Activated CD8-positive, alpha-beta memory T cell treated with anti-CD3 and anti-CD28 coated beads, Interleukin-2, amount 10 ng/mL, durations not matched to agents 7 days and 5 days (primary cell): Measurements from ENCODE around the gene TRNT1. TPM values are rescaled to one million over a fixed set of nuclear protein-coding genes. Genes with fewer than 3 reads are reported as not detected.
A peak's percentile ranks its signal among the peaks of the same experiment; 100 is the strongest.

Experiments used
- ATAC-seq: fragments of 150-1000 bp; cut with Tn5 transposase; one replicate; pipeline ENCODE4 v1.10.0; 2021; ENCODE audit warnings: moderate library complexity
- CTCF ChIA-PET: fragments of 350-600 bp; sonication (Branson Sonifier 250); formaldehyde crosslinking; loops from one replicate; lab custom pipeline; 2021; ENCODE audit warnings: antibody characterized with exemption; lab: Charles Lee
- DNase-seq: peaks from one replicate; pipeline ENCODE4 v3.0.0-alpha.2; 2020
- H3K27ac Mint-ChIP-seq: one replicate; pipeline ENCODE4 v1.8.0; 2021; ENCODE audit warnings: mild to moderate bottlenecking, mixed read lengths
- H3K27me3 Mint-ChIP-seq: one replicate; pipeline ENCODE4 v1.8.0; 2021; ENCODE audit warnings: mixed read lengths
- H3K36me3 Mint-ChIP-seq: one replicate; pipeline ENCODE4 v1.8.0; 2021; ENCODE audit warnings: mild to moderate bottlenecking, mixed read lengths
- H3K4me1 Mint-ChIP-seq: one replicate; pipeline ENCODE4 v1.8.0; 2021; ENCODE audit warnings: mixed read lengths
- H3K4me3 Mint-ChIP-seq: one replicate; pipeline ENCODE4 v1.8.0; 2021; ENCODE audit warnings: mild to moderate bottlenecking, moderate library complexity, mixed read lengths
- H3K9me3 Mint-ChIP-seq: one replicate; pipeline ENCODE4 v1.8.0; 2022; ENCODE audit warnings: low read depth, mixed read lengths
- total RNA-seq, 2 experiments: library from RNA; stranded (reverse); gene quantifications; one replicate each; pipeline ENCODE4 v1.2.3, GENCODE V29; 2021

The TRNT1 gene
- total RNA-seq, 2 experiments from 2014 or later, result 35.0 to 39.6 TPM

DNA sequence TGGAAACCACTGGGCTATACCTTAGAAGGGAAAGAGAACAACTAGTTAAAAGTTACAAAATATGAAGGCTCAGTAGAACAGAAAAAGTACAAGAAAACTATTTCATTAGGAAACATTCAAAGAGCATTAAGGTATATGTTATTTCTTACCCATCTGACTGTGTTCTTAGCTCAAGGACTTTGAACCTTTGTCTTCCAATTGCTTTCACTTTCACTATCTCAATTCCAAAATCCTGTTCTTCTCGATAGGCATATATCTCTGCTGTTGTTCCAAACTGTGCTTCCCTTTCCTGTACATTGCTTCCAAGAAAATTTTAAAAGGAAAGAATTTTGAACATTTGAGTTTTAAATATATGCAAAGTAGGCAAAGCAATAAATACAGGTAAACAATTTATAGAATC, 45.9 kb downstream of the TRNT1 start:
- Mint-ChIP-seq H3K36me3 (peaks cover 31% of the 10 kb centered on the region), H3K27me3 (no peaks in the 10 kb centered on the region), H3K4me1 (peaks cover 47% of the 10 kb centered on the region), H3K27ac (peak overlapping the region; percentile 89), H3K9me3 (no peaks in the 10 kb centered on the region), H3K4me3 (peak overlapping the region; percentile 72)
- ATAC-seq, result peak; percentile 75
- CTCF ChIA-PET, result interaction anchor here (1.0 to 3.1 kb wide), 4 partner anchors 11 to 826 kb away, joined by 3 to 12 read pairs (median 4); no protein-coding TSS in a partner anchor
- DNase-seq, result no peak

DNA sequence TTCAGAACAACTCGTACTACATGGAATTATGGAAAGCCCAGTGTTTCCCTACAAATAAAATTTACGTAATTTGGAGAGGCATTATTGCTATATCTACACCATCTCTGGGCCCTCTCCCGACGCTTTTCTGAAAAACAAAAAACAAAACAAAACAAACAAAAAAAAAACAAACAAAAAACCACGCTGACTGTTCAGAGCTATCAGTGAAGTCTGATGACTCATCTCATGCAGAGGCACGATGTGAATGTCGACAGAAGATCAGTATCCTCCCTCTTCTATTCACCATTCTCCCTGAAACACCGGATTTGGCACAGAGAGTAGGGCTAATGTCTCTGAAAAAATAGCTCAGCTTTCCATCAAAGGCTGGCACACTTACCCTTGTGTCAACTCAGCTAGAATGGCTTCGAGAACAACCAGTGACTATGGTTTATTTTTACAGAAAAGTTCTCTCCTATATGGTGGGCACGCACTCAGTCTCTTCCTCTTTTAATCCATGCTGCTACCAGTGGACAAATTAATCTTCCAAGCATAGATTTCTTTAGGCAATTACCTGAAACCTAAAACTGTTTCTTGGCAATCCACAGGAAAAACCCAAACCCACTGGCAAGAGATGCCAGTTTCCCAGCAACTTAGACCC, 51.2 kb downstream of the TRNT1 start:
- no peaks in the 10 kb centered on the region for H3K9me3 Mint-ChIP-seq
- H3K36me3 Mint-ChIP-seq, result peaks cover 15% of the 10 kb centered on the region
- H3K27ac Mint-ChIP-seq, result peak overlapping the region; percentile 81
- CTCF ChIA-PET, result no interaction called here
- no peaks in the 10 kb centered on the region for H3K27me3 Mint-ChIP-seq
- DNase-seq, result no peak
- H3K4me3 Mint-ChIP-seq, result peak overlapping the region; percentile 84
- peaks cover 54% of the 10 kb centered on the region for H3K4me1 Mint-ChIP-seq
- ATAC-seq, result no peak

DNA sequence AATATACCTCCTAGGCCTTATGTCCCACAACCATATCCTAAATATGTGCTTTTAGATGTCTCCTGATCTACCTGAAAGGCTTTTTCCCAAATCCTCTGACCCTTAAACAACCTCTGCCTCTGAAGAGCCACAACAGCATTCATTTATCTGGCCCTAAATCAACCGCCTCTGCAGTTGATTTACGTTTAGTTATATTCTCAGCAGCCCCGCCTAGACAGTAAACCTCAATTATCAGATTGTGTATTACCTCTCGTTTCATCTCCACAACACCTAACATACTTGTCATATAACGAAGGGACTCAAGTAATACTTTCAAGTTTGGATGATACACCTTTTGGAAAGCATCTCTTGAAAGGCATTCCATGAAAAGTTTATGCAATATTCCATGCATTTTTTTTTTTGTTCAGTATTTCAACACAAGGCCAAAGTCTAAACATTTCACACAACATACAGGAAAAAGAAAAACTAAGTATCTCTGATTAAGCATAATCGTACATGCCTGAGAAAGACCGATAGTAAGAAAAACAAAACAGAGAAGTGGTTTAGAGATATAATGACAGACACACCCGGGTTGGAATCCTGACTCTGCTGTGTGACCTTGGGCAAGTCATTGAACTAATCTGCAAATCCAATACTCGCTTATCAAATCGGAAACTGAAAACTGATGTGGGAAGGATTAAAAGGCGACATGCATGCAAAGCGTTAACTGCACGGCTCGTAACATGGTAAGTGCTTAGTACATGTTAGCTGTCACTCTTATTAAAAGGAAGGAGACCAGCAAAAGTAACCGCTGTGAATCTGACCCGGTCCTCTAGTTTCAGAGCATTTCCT, 52.0 kb downstream of the TRNT1 start:
- Mint-ChIP-seq H3K27ac (peak overlapping the region; percentile 81), H3K36me3 (peaks cover 11% of the 10 kb centered on the region), H3K9me3 (no peaks in the 10 kb centered on the region), H3K4me1 (peaks cover 49% of the 10 kb centered on the region), H3K4me3 (peak overlapping the region; percentile 84), H3K27me3 (no peaks in the 10 kb centered on the region)
- CTCF ChIA-PET, result interaction anchor here (0.6 to 1.0 kb wide), 4 partner anchors 22 to 72 kb away, joined by 3 to 6 read pairs (median 3); no protein-coding TSS in a partner anchor
- peak; percentile 8 for ATAC-seq
- DNase-seq, result no peak

DNA sequence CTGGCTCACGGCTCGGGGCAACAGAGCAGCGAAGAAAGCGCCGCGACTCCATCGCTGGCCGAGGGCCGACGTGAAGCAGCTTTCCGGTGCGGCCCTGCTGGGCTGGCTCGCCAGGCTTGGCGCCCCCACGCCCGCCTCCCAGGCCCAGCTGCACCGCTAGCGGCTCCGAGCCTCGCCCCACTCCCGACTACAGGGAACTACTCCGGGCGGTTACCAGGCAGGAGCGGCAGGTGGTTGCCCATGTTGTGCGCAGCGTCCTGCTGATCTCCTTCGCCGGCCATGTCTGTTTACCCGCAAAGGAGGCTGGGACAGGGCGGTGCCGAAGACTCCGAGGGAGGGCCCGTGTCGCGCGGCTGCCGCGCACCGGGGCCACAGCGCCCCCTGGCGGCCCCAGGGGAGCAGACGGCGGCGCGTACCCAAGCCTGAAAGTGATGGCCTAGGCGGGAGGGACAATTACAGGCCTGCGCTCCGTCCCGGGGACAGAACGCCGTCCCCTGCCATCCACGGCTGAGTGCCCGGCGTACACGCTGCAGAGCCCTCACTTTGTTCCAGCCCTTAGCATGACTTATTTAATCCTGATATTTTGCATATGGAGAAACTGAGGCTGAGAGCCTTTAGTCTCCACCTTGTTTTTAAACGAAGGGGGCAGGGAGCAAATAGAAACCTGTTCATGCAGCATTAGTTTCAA, 52.8 kb downstream of the TRNT1 start, which contains the start of gene CRBN:
CRBN (minus strand) TSS at position 285 of the 688 bp plus-strand sequence; CDS start at position 281, 4 bp downstream.
- Mint-ChIP-seq H3K4me3 (peak within 1 kb of the TSS; percentile 84), H3K9me3 (no peaks in the 10 kb centered on the region), H3K27ac (peak within 1 kb of the TSS; percentile 81), H3K27me3 (no peaks in the 10 kb centered on the region), H3K4me1 (peaks cover 44% of the 10 kb centered on the region), H3K36me3 (peaks cover 6% of the 10 kb centered on the region)
- ATAC-seq (peak; percentile 98), DNase-seq (peak; percentile 92)
- CTCF ChIA-PET, result interaction anchor here (0.6 to 1.0 kb wide), 4 partner anchors 21 to 73 kb away, joined by 3 to 6 read pairs (median 3); no protein-coding TSS in a partner anchor

DNA sequence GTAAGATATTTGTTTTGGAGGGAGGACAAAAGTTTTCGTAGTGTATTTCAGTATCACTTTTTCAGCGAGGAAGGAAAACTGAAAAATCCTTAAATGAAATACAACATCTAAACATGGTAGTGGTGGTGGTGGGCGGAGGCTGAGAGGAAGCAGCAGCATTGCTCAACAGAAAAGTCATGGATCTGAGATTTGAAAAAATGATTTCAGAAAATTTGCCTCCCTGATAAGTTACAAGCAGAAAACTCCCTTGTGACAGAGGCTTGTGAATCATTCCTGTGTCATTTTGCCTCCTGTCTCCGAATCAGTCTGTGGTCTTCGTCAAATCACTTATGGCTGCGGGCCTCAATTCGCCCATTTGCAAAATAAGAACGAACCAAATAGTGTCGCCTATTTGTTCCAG, 53.7 kb downstream of the TRNT1 start:
- H3K27ac Mint-ChIP-seq, result no peak overlapping the region

DNA sequence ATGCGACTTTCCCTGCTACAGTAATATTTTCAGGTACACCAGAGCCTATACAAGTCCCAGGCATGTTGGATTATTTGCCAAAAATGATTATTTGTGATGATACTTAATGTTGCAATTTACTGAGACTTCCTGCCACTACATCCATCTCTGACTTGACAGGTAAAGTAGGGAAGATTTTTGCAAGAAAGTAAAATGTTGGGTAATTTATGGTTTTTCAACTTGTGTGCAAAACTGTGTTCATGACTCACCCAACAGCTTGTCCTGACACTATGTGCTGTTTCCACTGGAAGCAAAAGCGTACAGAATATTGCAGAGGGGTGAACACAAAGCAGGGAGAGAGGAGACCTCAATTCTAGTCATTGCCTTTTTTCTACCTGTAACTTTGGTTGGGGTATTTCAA, 58.1 kb downstream of the TRNT1 start:
- CTCF ChIA-PET, result interaction anchor here (1.2 kb wide), 1 partner anchor 16 kb away, joined by 3 read pairs; no protein-coding TSS in a partner anchor
- Mint-ChIP-seq H3K27ac (no peak overlapping the region), H3K27me3 (peaks cover 7% of the 10 kb centered on the region), H3K4me1 (peaks cover 6% of the 10 kb centered on the region), H3K4me3 (no peak overlapping the region), H3K36me3 (no peaks in the 10 kb centered on the region), H3K9me3 (peaks cover 4% of the 10 kb centered on the region)
- ATAC-seq, result no peak
- DNase-seq, result no peak

More for the DNA sequence above, 53.7 kb downstream of the TRNT1 start:
- CTCF ChIA-PET, result interaction anchor here (1.1 to 1.5 kb wide), 2 partner anchors 13 to 817 kb away, joined by 3 to 4 read pairs; no protein-coding TSS in a partner anchor
- Mint-ChIP-seq H3K9me3 (no peaks in the 10 kb centered on the region), H3K36me3 (peaks cover 3% of the 10 kb centered on the region), H3K4me3 (no peak overlapping the region), H3K4me1 (peaks cover 38% of the 10 kb centered on the region), H3K27me3 (peaks cover 5% of the 10 kb centered on the region)
- DNase-seq (no peak), ATAC-seq (no peak)

DNA sequence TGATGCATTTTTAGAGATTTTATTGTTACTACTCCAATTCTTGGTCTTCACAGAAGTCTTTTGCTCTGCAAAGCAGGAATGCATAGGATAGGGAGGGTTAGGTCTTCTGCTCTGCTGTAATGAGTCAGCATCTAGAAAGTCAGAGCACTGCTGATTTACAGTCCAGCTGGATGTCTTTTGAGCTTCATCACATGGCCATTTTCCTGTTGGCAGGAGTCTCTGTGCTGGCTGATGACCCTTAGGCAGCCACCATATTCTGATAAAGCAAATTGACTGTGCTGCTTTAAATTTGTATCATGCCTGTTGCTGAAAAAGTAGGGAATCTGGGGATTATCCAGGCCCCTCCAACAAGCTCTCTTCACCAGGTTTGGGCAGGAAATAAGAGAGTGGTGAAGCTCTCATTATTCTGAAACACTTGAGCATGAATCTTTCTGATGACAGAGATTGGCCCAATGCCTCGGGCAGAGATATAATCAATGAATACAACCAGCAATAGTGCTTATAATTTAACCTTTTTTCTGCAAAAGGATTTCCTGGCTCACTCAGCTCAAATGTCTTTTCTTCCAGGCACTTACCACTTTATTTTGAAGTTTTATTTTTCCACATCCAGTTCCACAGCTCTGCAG, 62.5 kb downstream of the TRNT1 start:
- CTCF ChIA-PET, result interaction anchor here (1.5 kb wide), 1 partner anchor 11 kb away, joined by 4 read pairs; no protein-coding TSS in a partner anchor
- Mint-ChIP-seq H3K4me1 (peaks cover 17% of the 10 kb centered on the region), H3K27ac (no peak overlapping the region), H3K27me3 (peaks cover 9% of the 10 kb centered on the region), H3K4me3 (no peak overlapping the region), H3K36me3 (no peaks in the 10 kb centered on the region), H3K9me3 (peaks cover 4% of the 10 kb centered on the region)
- DNase-seq (no peak), ATAC-seq (no peak)

DNA sequence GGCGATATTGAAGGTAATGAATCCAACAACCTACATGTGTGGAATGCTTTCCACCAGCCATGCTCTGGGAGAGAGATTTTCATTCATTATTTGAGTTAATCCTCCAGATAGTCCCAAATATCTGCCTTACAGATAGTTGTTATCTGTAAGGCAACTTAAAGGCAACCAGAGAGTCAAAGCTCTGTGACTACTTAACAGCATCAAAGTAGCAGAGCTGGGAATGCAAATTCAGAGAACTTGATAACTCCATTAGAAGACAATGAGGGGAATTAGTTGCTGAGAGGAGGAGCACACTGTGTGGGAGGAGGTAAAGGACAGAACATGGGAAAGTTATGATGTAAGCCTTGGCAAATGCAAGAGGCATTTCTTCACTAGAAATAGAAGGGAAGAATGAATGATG, 63.2 kb downstream of the TRNT1 start:
- peaks cover 4% of the 10 kb centered on the region for H3K9me3 Mint-ChIP-seq
- DNase-seq (no peak), ATAC-seq (no peak)
- CTCF ChIA-PET, result no interaction called here
- H3K27ac Mint-ChIP-seq, result no peak overlapping the region
- no peaks in the 10 kb centered on the region for H3K36me3 Mint-ChIP-seq
- H3K4me1 Mint-ChIP-seq, result peaks cover 17% of the 10 kb centered on the region
- no peak overlapping the region for H3K4me3 Mint-ChIP-seq
- H3K27me3 Mint-ChIP-seq, result peaks cover 6% of the 10 kb centered on the region

DNA sequence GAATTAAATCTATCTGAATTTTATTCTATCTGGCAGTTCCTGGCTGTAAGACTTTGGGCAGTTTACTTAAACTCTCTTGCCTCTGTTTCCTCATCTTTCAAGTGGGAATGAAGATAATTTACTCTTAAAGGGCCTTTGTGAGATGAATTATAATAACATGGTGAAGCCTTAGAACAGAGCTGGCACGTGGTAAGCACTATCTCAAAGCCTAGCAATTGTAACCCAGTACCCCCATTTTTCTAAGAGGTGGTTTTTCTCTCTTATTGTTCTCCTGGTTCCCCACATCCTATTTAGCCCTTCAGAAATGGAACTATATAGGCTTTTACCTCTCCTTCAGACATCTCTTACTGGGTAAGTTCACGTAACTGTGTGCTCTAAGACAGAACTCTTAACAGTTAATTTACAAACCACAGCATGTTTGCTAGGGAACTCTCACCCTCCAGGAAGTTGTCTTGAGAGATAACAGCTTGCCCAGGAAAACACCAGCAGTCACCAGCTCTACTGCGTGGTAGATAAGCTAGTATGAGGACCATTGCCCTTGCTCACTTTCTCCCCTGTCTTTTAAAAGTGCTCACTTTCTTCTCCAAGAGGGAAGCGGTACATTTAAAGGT, 65.0 kb downstream of the TRNT1 start:
- Mint-ChIP-seq H3K4me3 (no peak overlapping the region), H3K9me3 (peaks cover 3% of the 10 kb centered on the region), H3K36me3 (no peaks in the 10 kb centered on the region), H3K4me1 (peaks cover 19% of the 10 kb centered on the region), H3K27ac (peak overlapping the region; percentile 29), H3K27me3 (peaks cover 4% of the 10 kb centered on the region)
- DNase-seq (no peak), ATAC-seq (peak; percentile 61)
- CTCF ChIA-PET, result interaction anchor here (1.2 kb wide), 1 partner anchor 9 kb away, joined by 7 read pairs; no protein-coding TSS in a partner anchor

DNA sequence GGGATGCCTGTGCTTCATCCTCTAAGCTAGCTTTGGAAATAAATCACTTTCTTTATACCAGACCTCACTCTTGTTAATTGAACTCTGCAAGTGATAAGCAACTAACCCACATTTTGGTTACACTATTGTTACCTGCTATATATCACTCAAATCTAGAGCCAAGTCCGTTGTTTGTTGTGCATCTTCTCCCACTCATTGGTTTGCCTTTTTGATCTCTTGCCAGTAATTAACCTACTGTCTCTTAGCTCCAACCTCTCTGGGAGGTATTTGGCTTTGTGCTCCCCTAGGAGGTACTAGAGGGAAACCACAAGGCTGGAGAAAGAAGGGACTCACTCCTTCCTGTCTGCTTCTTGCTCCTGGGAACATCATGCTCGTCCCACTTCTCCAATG, 65.5 kb downstream of the TRNT1 start:
- CTCF ChIA-PET, result interaction anchor here (1.2 kb wide), 1 partner anchor 8 kb away, joined by 7 read pairs; no protein-coding TSS in a partner anchor
- H3K27me3 Mint-ChIP-seq, result peaks cover 4% of the 10 kb centered on the region

DNA sequence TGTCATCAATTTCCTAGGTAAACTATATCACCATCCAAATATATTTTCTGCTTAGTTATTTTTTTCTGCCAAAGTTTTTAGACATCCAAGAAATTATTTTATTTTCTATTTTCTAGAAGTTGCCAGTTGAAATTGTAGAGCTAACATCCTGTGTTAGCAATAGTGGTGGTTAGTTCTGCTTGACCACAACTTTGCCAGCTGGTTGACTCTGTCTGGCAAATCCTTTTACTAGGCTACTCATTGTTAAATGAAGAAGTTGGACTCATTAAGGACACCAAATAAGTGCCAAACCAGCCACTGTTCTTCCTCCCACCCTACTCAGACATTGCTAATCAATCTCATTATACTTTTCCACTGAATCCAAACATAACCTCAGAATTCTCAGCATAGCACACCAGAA, 68.1 kb downstream of the TRNT1 start:
- CTCF ChIA-PET, result interaction anchor here (1.4 kb wide), 1 partner anchor 1095 kb away, joined by 3 read pairs; no protein-coding TSS in a partner anchor
- Mint-ChIP-seq H3K36me3 (no peaks in the 10 kb centered on the region), H3K27me3 (peaks cover 2% of the 10 kb centered on the region), H3K9me3 (no peaks in the 10 kb centered on the region), H3K4me1 (peaks cover 19% of the 10 kb centered on the region), H3K4me3 (no peak overlapping the region), H3K27ac (no peak overlapping the region)
- ATAC-seq (no peak), DNase-seq (no peak)

More for the DNA sequence above, 65.5 kb downstream of the TRNT1 start:
- Mint-ChIP-seq H3K36me3 (no peaks in the 10 kb centered on the region), H3K9me3 (no peaks in the 10 kb centered on the region), H3K4me1 (peaks cover 19% of the 10 kb centered on the region), H3K27ac (peak overlapping the region; percentile 56), H3K4me3 (no peak overlapping the region)
- ATAC-seq (peak; percentile 20), DNase-seq (no peak)
